ENCODE data around the gene MTCH1.

GRCh38 chr6:36930483-36930882 is 55.5 kb downstream of the MTCH1 start:
- TF ChIP-seq LEF1 (IDR thresholded peaks at IDR 0.05; ENCODE audit: borderline replicate concordance) = no peak
- no peak for TF ChIP-seq SUZ12 (IDR thresholded peaks at IDR 0.05)
- no peak for TF ChIP-seq FOXA1 (IDR thresholded peaks at IDR 0.05)
- no peak for TF ChIP-seq BHLHE40 (IDR thresholded peaks at IDR 0.05; ENCODE audit: borderline replicate concordance)
- TF ChIP-seq L3MBTL2 (conservative IDR thresholded peaks at IDR 0.05) = no peak
- no peak for TF ChIP-seq HDGF (IDR thresholded peaks at IDR 0.05; ENCODE audit: borderline replicate concordance)
- TF ChIP-seq CTBP1 (IDR thresholded peaks at IDR 0.05; ENCODE audit: borderline replicate concordance) = no peak
- no peak for TF ChIP-seq NFRKB (IDR thresholded peaks at IDR 0.05)
- TF ChIP-seq ELF4 (IDR thresholded peaks at IDR 0.05) = no peak

Data from HEK293T (cell line).